Renal cortex interstitium (tissue), 15 donors: ENCODE measurements around the gene DNAJB7. TPM values are rescaled to one million over a fixed set of nuclear protein-coding genes. Genes with fewer than 3 reads are reported as not detected.
"Not testable (repeated sequence)": the region's sequence is repeated elsewhere in the genome, so short reads cannot be mapped to it uniquely, and the experiment has no call there.

Experiments used
- DNase-seq, 11 donors: peaks; one replicate each; pipeline ENCODE4 v3.0.0-alpha.2; 2013; ENCODE audit warnings: low read depth in 9 of 11, low spot score in 4 of 11; ENCODE audit errors: extremely low read depth in 1 of 11
- long read RNA-seq, 16 experiments: transcript quantifications; one replicate each; lab custom pipeline, GENCODE V29; 2026
- polyA plus RNA-seq, 3 donors: library from polyadenylated mRNA; unstranded; fragments of 120-200 nt; gene quantifications; one replicate each; pipeline ENCODE4 v1.2.1, GENCODE V29; 2013; ENCODE audit not compliant: insufficient read length in 3 of 3

The DNAJB7 gene
- polyA plus RNA-seq, result 1 to 10 TPM in 1 of 3 donors, under 1 TPM in 2; 0.29 to 1.0 (median 0.31) TPM
- long read RNA-seq, donor 1, result 0 reads
- long read RNA-seq, donor 2, transcript DNAJB7-201 (1 exons, 2,578 nt), result major isoform, 5 of 5 reads
- long read RNA-seq, donor 2, partial matches to known transcripts, result 0 of 5 reads
- long read RNA-seq, donor 2, other reads (novel, unspliced or antisense), result 0 of 5 reads
- long read RNA-seq, donor 3, transcript DNAJB7-201 (1 exons, 2,578 nt), result major isoform, 11 of 11 reads
- long read RNA-seq, donor 3, partial matches to known transcripts, result 0 of 11 reads
- long read RNA-seq, donor 3, other reads (novel, unspliced or antisense), result 0 of 11 reads
- long read RNA-seq, donor 4, transcript DNAJB7-201 (1 exons, 2,578 nt), result major isoform, 5 of 5 reads
- long read RNA-seq, donor 4, partial matches to known transcripts, result 0 of 5 reads
- long read RNA-seq, donor 4, other reads (novel, unspliced or antisense), result 0 of 5 reads
- long read RNA-seq, donor 5, transcript DNAJB7-201 (1 exons, 2,578 nt), result major isoform, 14 of 14 reads
- long read RNA-seq, donor 5, partial matches to known transcripts, result 0 of 14 reads
- long read RNA-seq, donor 5, other reads (novel, unspliced or antisense), result 0 of 14 reads
- long read RNA-seq, donor 6, transcript DNAJB7-201 (1 exons, 2,578 nt), result major isoform, 9 of 9 reads
- long read RNA-seq, donor 6, partial matches to known transcripts, result 0 of 9 reads
- long read RNA-seq, donor 6, other reads (novel, unspliced or antisense), result 0 of 9 reads
- long read RNA-seq, donor 7, transcript DNAJB7-201 (1 exons, 2,578 nt), result major isoform, 8 of 569 reads
- long read RNA-seq, donor 7, partial matches to known transcripts, result 196 of 569 reads
- long read RNA-seq, donor 7, other reads (novel, unspliced or antisense), result 365 of 569 reads
- long read RNA-seq, donor 8, transcript DNAJB7-201 (1 exons, 2,578 nt), result major isoform, 10 of 10 reads
- long read RNA-seq, donor 8, partial matches to known transcripts, result 0 of 10 reads
- long read RNA-seq, donor 8, other reads (novel, unspliced or antisense), result 0 of 10 reads
- long read RNA-seq, donor 9, partial matches to known transcripts, result 0 of 1 reads
- long read RNA-seq, donor 9, other reads (novel, unspliced or antisense), result 0 of 1 reads
- long read RNA-seq, donor 10, partial matches to known transcripts, result 0 of 4 reads
- long read RNA-seq, donor 10, other reads (novel, unspliced or antisense), result 0 of 4 reads
- long read RNA-seq, donor 11, partial matches to known transcripts, result 0 of 3 reads
- long read RNA-seq, donor 11, other reads (novel, unspliced or antisense), result 0 of 3 reads
- long read RNA-seq, donor 12, transcript DNAJB7-201 (1 exons, 2,578 nt), result major isoform, 5 of 5 reads
- long read RNA-seq, donor 12, partial matches to known transcripts, result 0 of 5 reads
- long read RNA-seq, donor 12, other reads (novel, unspliced or antisense), result 0 of 5 reads
- long read RNA-seq, donor 13, transcript DNAJB7-201 (1 exons, 2,578 nt), result major isoform, 7 of 7 reads
- long read RNA-seq, donor 13, partial matches to known transcripts, result 0 of 7 reads
- long read RNA-seq, donor 13, other reads (novel, unspliced or antisense), result 0 of 7 reads
- long read RNA-seq, donor 14, transcript DNAJB7-201 (1 exons, 2,578 nt), result major isoform, 6 of 6 reads
- long read RNA-seq, donor 14, partial matches to known transcripts, result 0 of 6 reads
- long read RNA-seq, donor 14, other reads (novel, unspliced or antisense), result 0 of 6 reads
- long read RNA-seq, donor 15, partial matches to known transcripts, result 0 of 1 reads
- long read RNA-seq, donor 15, other reads (novel, unspliced or antisense), result 0 of 1 reads
- long read RNA-seq, donor 16, transcript DNAJB7-201 (1 exons, 2,578 nt), result major isoform, 8 of 8 reads
- long read RNA-seq, donor 16, partial matches to known transcripts, result 0 of 8 reads
- long read RNA-seq, donor 16, other reads (novel, unspliced or antisense), result 0 of 8 reads

DNA sequence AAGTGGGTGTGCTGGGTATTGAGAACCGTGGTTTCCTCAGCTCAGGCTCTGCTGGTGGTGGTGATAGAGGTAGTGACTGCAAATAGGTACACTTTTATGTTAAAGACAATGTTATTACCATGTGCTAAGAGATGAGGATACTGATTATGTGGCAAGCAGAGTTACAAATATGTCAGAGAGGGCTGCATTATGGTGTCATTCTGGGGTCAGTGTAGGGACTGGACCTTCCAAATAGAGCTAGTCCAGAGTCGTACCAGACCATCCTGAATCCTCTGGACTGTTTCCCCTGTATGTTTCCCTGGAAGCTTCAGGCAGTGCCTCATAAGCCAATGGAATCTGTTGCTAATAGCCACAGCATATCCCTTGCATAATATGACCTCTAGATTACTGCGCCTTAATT lies at the start of gene DNAJB7:
DNAJB7 (minus strand) TSS at position 101 of the 400 bp plus-strand sequence. CDS start 119 bp downstream, outside the sequence.
- no peak for DNase-seq

DNA sequence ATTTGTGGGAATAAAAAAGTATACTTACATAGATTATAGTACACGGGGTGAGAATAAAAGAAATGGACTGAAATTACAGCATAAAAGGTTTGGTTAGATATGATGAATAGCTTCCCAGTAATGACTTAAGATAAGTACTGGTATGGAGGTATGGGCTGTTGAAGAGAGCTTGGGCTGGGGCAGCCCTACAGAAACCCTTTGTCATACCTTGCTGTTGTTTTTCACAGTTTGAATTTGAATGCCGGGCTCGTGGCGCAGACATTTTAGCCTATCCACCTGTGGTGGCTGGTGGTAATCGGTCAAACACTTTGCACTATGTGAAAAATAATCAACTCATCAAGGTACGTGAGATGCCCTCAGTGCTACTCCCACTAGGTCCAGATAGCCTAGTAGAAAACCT lies 47.0 kb upstream of the DNAJB7 start:
- no peak for DNase-seq

- DNase-seq, result no peak
Observed at GRCh38 chr22:40904101-40904500, 42.2 kb upstream of the DNAJB7 start.

GRCh38 chr22:40898850-40899357 lies 37.0 kb upstream of the DNAJB7 start:
- peak in 10 of 11 donors; percentile 10 to 38 (median 30) for DNase-seq

DNA sequence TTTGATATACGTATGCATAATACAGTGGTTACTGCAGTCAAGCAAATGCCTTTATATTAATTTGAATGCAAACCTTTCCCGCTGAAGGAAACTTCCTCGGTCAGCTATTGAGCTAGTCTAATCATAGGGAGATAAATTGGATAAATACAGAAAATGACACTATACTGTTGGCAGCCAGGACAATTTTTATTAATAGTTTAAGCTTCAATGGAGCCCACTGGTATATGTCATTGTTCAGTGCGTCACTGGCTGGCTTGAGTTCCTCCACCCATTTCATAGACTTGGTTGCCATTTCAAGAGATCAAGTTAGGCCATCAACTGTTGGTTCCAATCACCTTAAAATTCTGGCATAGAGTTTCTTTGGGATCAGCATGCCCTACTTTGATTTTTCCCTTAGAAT lies 32.5 kb upstream of the DNAJB7 start:
- no peak for DNase-seq

GRCh38 chr22:40890881-40891280 lies 29.0 kb upstream of the DNAJB7 start:
- DNase-seq, result no peak

DNA sequence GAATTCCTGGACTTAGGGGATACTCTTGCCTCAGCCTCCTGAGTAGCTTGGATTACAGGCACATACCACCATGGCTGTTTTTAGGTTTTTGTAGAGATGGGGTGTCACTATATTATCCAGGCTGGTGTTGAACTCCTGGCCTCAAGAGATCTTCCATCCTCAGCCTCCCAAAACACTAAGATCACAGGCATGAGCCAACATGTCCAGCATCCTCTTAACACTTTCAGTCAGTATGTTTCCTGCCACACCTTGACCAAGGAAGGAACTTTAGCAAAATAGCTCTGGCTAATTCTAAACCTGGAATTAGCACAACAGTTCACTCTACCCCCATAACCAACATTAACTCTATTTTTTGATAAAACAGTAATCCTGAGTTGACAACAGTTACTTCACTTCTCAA lies 27.2 kb upstream of the DNAJB7 start:
- no peak for DNase-seq

GRCh38 chr22:40878922-40879321 lies 17.0 kb upstream of the DNAJB7 start:
- DNase-seq, result no peak

- no peak for DNase-seq
Observed at GRCh38 chr22:40877488-40877887, 15.6 kb upstream of the DNAJB7 start.

- no peak for DNase-seq
Observed at GRCh38 chr22:40876907-40877306, 15.0 kb upstream of the DNAJB7 start.

DNA sequence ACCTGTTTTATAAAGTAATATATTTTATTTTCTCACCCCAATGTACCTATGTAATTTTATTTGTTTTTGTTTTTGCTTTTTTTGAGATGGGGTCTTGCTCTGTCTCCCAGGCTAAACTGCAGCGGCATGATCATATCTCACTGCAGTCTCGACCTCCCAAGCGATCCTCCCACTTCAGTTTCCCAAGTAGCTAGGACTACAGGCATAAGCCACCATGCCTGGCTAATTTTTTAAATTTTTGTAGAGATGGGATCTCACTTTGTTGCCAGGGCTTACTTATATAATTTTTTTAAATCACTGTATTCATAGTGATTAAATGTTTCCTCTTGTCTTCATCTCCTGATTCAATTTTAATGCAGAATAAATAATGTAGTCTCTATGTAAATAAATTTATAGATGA lies 13.2 kb upstream of the DNAJB7 start:
- DNase-seq, result no peak

- DNase-seq, result no peak
Observed at GRCh38 chr22:40874016-40874415, 12.1 kb upstream of the DNAJB7 start.

- DNase-seq, result not testable (repeated sequence)
Observed at GRCh38 chr22:40868379-40868778, 6.5 kb upstream of the DNAJB7 start.

DNA sequence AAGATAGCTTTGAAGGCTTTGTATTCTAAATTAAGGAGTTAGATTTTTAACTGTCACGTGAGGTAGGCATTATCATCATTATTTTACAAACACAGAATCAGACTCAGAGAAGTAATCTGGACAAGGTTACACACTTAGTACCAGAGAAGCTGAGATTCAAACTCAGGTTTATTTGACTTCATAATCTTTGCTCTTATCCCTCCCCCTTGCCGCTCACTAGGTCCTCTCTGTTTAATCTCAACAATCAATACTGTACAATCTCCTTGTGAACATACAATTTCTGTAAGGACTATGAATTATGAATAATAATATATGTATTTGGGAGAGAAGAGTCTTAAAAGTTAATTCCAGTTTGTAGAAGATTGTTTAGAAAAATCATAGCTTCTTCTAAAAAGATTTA lies 5.2 kb upstream of the DNAJB7 start:
- no peak for DNase-seq

DNA sequence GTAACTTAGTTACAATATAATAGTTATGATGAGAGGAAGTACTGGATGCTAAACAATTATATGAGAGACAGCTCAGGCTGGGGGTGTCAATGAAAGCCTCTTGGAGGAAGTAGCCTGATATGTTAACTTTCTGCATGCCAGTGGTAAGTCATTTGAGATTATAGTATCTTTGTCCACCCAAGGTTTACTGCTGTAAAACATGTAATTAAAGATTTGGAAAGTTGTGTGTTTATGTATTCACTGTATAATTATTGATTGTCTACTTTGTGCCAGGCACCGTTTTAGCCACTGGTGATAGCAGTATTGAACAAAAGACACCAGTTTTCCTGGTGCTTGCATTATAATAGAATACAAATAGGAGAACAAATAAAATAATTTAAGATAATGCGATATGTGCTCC lies 624 bp upstream of the DNAJB7 start:
- no peak for DNase-seq

DNA sequence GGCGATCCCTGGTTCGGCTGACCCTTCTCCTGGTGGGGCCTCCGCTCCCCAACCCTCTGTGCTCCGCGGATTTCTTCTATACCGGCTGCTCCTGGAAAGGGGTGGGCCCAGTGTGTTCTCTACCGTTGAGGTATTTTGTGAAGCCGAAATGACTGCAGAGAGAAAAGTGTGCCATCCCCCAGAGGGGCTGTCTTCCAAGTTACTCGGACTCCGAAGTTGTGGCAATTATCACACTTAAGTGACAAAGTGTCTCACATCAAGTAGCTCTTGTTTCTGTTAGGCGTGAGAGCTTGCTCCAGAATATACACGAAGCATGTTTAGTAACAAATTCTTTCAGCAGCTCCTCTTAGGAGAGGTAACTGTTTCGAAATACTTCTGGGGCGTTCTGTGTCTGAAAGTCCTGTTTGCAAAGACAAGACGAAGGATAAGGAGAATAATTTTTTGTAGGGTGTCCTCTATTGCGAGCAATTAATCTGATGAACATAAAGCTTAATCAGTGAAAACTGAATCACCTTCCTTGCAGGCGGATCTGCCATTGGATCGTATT lies 4.5 kb downstream of the DNAJB7 start:
- DNase-seq, result no peak

DNA sequence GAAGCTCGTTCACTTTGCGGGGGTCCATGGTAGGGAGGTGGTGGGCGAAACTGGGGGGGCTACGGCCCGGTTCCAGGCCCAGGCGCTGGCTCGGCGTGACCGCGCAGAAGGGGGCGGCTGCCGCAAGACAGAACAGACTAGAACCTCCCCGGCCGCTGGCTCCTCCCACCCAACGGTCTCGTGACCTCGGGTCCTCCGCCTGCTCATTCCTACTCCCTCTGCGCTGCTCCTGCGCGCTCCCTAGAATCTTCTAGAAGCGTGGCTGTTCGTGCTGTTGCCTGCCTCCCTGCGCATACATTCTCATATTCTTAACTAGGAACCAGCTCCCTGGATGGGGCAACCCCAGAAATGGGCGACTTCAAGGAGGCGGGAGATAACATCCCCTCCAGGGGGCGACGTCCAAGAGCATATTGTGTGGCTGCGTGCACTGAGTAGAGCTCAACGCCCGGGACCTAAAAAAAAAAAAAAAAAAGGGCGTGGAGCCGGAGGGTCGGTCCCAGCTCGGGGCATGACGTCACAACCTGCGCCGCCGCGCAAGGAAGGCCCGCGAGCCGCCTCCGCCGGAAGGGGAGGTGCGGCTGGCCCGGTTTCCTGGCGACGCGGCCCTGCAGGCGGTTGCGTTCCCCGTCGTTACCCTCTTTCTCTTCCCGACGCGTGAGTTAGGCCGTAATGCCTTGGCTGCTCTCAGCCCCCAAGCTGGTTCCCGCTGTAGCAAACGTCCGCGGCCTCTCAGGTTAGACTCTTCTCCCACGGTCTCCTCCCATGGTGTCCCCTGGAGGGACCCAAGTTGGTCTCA lies 5.2 kb downstream of the DNAJB7 start, which contains the start of the genes ST13 and XPNPEP3:
ST13 (minus strand) TSS at position 127 of the 796 bp plus-strand sequence; CDS start at position 28, 99 bp downstream.
XPNPEP3 (plus strand) TSS at position 636 of the 796 bp plus-strand sequence; CDS start at position 670, 34 bp downstream.
- DNase-seq, result peak; percentile 90 to 97 (median 96)
